ENCODE data around the gene KIF5A.

GRCh38 chr12:57563358-57563757 lies 13.5 kb downstream of the KIF5A start:
- no peak for TF ChIP-seq ZNF274 (IDR thresholded peaks at IDR 0.05; ENCODE audit: low read depth, low read length)
- TF ChIP-seq SUZ12 (IDR thresholded peaks at IDR 0.05; ENCODE audit: extremely low read depth, insufficient read depth, insufficient read length), result no peak

Data from NT2/D1 (cell line).